ENCODE results near the gene AGXT. TPM values are rescaled to one million over a fixed set of nuclear protein-coding genes. Genes with fewer than 3 reads are reported as not detected.

AGXT gene
- total RNA-seq, 1 donor from 2014 or later, result not detected

DNA sequence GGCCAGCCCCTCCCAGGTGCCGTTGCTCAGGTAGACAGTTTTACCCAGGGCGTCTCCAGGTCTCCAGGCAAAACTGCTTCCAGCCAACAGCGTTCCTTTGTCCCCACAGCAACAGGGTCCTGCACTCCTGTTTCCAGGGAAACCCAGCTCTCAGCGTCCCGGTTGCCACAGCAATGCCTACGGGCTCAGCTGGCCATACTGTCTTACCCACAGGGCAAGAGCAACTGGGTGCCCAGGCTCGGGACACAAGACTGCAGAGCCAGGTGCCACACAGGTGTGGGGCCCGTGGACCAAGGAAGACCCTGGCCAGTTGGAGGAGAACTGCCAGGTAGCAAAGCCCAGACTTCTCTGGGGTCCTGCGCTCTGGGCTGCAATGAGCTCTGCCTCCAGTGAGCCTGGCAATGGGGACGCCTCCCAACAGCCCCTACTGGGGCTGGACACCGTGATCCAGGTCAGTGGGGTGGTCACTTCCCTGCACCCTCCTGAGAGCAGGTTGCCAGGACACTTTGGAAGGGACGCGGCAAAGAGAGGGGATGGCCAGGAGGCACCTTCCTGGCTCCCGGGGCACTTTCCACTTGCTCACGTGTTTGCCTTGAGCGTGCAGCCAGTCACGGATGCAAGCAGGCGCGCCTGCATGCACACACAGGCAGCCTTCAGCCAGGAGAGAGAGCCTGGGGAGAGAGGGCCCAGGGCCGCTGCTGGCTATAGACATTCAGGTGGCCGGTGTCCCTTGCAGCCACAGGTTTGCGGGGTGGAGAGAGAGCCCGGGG lies 37.7 kb downstream of the AGXT start, which contains the start of gene CROCC2:
Gene CROCC2, plus strand, starts transcription at position 196 of the 770 bp plus-strand sequence. Its CDS starts 178 bp downstream, at position 374.
- Mint-ChIP-seq H3K4me3 (ENCODE audit: unreplicated experiment) (no peak within 1 kb of the TSS), H3K9me3 (ENCODE audit: unreplicated experiment) (peaks cover 6% of the 10 kb centered on the region), H3K36me3 (ENCODE audit: unreplicated experiment) (no peaks in the 10 kb centered on the region), H3K27me3 (ENCODE audit: unreplicated experiment) (peaks cover 2% of the 10 kb centered on the region), H3K27ac (ENCODE audit: unreplicated experiment) (no peak within 1 kb of the TSS), H3K4me1 (ENCODE audit: low read depth, unreplicated experiment) (peaks cover 2% of the 10 kb centered on the region)
- TF ChIP-seq CTCF (IDR thresholded peaks at IDR 0.05; ENCODE audit: partially characterized antibody, unreplicated experiment), result no peak
- DNase-seq, result no peak

GRCh38 chr2:240906911-240907590 lies 38.4 kb downstream of the AGXT start:
- H3K27ac Mint-ChIP-seq (ENCODE audit: unreplicated experiment), result no peak overlapping the region
- DNase-seq, result no peak
- peaks cover 2% of the 10 kb centered on the region for H3K4me1 Mint-ChIP-seq (ENCODE audit: low read depth, unreplicated experiment)
- peaks cover 2% of the 10 kb centered on the region for H3K27me3 Mint-ChIP-seq (ENCODE audit: unreplicated experiment)
- H3K36me3 Mint-ChIP-seq (ENCODE audit: unreplicated experiment), result no peaks in the 10 kb centered on the region
- no peak overlapping the region for H3K4me3 Mint-ChIP-seq (ENCODE audit: unreplicated experiment)
- TF ChIP-seq CTCF (IDR thresholded peaks at IDR 0.05; ENCODE audit: partially characterized antibody, unreplicated experiment), result no peak
- H3K9me3 Mint-ChIP-seq (ENCODE audit: unreplicated experiment), result peaks cover 4% of the 10 kb centered on the region

- Mint-ChIP-seq H3K27ac (ENCODE audit: unreplicated experiment) (no peak overlapping the region), H3K27me3 (ENCODE audit: unreplicated experiment) (peaks cover 2% of the 10 kb centered on the region), H3K4me1 (ENCODE audit: low read depth, unreplicated experiment) (peaks cover 2% of the 10 kb centered on the region), H3K36me3 (ENCODE audit: unreplicated experiment) (no peaks in the 10 kb centered on the region), H3K9me3 (ENCODE audit: unreplicated experiment) (peaks cover 5% of the 10 kb centered on the region), H3K4me3 (ENCODE audit: unreplicated experiment) (no peak overlapping the region)
- no peak for DNase-seq
- TF ChIP-seq CTCF (IDR thresholded peaks at IDR 0.05; ENCODE audit: partially characterized antibody, unreplicated experiment), result no peak
These were observed 40.8 kb downstream of the AGXT start for GRCh38 chr2:240909216-240909974.

DNA sequence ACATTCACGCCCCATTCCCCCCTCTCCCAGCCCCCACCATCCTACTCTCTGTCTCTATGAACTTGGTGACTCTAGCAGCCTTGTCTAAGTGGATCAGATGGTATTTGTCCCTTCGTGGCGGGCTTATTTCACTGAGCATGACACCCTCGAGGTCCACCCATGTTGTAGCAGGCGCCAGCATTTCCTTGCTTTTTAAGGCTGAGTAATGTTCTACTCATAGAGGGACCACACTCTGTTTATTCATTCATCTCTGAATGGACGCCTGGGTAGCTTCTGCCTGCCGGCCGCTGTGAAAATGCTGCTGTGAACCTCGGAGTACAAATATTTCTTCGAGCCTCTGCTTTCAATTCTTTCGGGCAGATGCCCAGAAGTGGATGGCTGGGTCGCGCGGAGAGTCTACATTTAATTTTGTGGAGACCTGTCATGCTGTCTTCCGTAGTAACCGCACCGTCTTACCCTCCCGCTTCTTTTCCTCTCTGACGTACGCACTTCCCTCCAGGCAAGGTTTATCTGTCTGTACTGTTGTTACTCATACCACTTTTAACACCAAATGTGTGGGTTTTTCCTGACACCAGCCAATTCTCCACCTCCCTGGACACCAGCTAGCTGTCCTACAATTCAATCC lies 43.1 kb downstream of the AGXT start:
- TF ChIP-seq CTCF (IDR thresholded peaks at IDR 0.05; ENCODE audit: partially characterized antibody, unreplicated experiment), result no peak
- Mint-ChIP-seq H3K4me3 (ENCODE audit: unreplicated experiment) (no peak overlapping the region), H3K36me3 (ENCODE audit: unreplicated experiment) (no peaks in the 10 kb centered on the region), H3K27me3 (ENCODE audit: unreplicated experiment) (peaks cover 2% of the 10 kb centered on the region), H3K27ac (ENCODE audit: unreplicated experiment) (no peak overlapping the region), H3K4me1 (ENCODE audit: low read depth, unreplicated experiment) (peaks cover 2% of the 10 kb centered on the region), H3K9me3 (ENCODE audit: unreplicated experiment) (peaks cover 5% of the 10 kb centered on the region)
- no peak for DNase-seq

Measured in glutamatergic neuron (in vitro differentiated cells).